DOHH2 (cell line): Measurements from ENCODE around the gene TMEM41B.
A peak's percentile ranks its signal among the peaks of the same experiment; 100 is the strongest.

Source experiments
- H3F3A ChIP-seq: fragments of 200-600 bp; sonication (generic), shearing (Covaris generic); 2 replicates; pipeline ENCODE4 v1.6.0; 2016; ENCODE audit warnings: antibody characterized with exemption, mild to moderate bottlenecking; ENCODE audit not compliant: control insufficient read depth, insufficient read depth
- H3K27ac ChIP-seq: fragments of 200-600 bp; sonication (generic); 2 replicates; pipeline ENCODE4 v1.5.1; 2014; ENCODE audit warnings: low read depth, mild to moderate bottlenecking, low read length, moderate library complexity
- H3K27me3 ChIP-seq: fragments of 200-600 bp; sonication (generic); 2 replicates; pipeline ENCODE4 v1.6.1; 2014; ENCODE audit warnings: mild to moderate bottlenecking, low read length, mixed read lengths; ENCODE audit not compliant: control insufficient read depth
- H3K36me3 ChIP-seq: fragments of 200-600 bp; sonication (generic); 2 replicates; pipeline ENCODE4 v1.6.1; 2014; ENCODE audit warnings: mild to moderate bottlenecking, low read length, moderate library complexity, mixed read lengths; ENCODE audit not compliant: control insufficient read depth
- H3K4me1 ChIP-seq: fragments of 200-600 bp; sonication (generic); 2 replicates; pipeline ENCODE4 v1.6.1; 2014; ENCODE audit warnings: mild to moderate bottlenecking, low read length, mixed read lengths; ENCODE audit not compliant: control insufficient read depth
- H3K4me2 ChIP-seq: fragments of 200-600 bp; sonication (generic); 2 replicates; pipeline ENCODE4 v1.6.0; 2014; ENCODE audit warnings: mild to moderate bottlenecking, low read length, moderate library complexity
- H3K4me3 ChIP-seq: fragments of 200-600 bp; sonication (generic); 2 replicates; pipeline ENCODE4 v1.5.1; 2014; ENCODE audit warnings: mild to moderate bottlenecking, low read length, mixed read lengths
- H3K79me2 ChIP-seq: fragments of 200-600 bp; sonication (generic); 2 replicates; pipeline ENCODE4 v1.6.1; 2014; ENCODE audit warnings: mild to moderate bottlenecking, low read length, mixed read lengths; ENCODE audit not compliant: control insufficient read depth
- H3K9me2 ChIP-seq: fragments of 200-600 bp; sonication (generic); replicated peaks from 2 replicates; pipeline ENCODE4 v1.6.1; 2014; ENCODE audit warnings: mild to moderate bottlenecking, low read length, mixed read lengths; ENCODE audit not compliant: control insufficient read depth
- H3K9me3 ChIP-seq: fragments of 200-600 bp; sonication (generic); 2 replicates; pipeline ENCODE4 v1.6.1; 2014; ENCODE audit warnings: antibody characterized with exemption, low read length, mixed read lengths; ENCODE audit not compliant: control insufficient read depth, insufficient read depth
- H4K20me1 ChIP-seq: fragments of 200-600 bp; sonication (generic); 2 replicates; pipeline ENCODE4 v1.6.0; 2014; ENCODE audit warnings: low read depth, mild to moderate bottlenecking, antibody characterized with exemption, low read length, moderate library complexity; ENCODE audit not compliant: control insufficient read depth, insufficient read depth
- CTCF ChIP-seq: fragments of 200-600 bp; sonication (generic); IDR thresholded peaks from one replicate; pipeline ENCODE4 v1.5.1; 2014; ENCODE audit warnings: antibody characterized with exemption, mild to moderate bottlenecking, low read depth, low read length; ENCODE audit not compliant: poor library complexity, severe bottlenecking
- EZH2phosphoT487 ChIP-seq: fragments of 200-600 bp; sonication (generic); IDR thresholded peaks from 2 replicates; pipeline ENCODE4 v1.6.1; 2017; ENCODE audit warnings: borderline replicate concordance, mild to moderate bottlenecking, antibody characterized with exemption, low read length, moderate library complexity, mixed read lengths

The TMEM41B gene

GRCh38 chr11:9316334-9316733 is 1.9 kb upstream of the TMEM41B start:
- Histone ChIP-seq H3K79me2 (peaks cover 30% of the 10 kb centered on the region), H3K27ac (no peak overlapping the region), H3F3A (0 out of 2 replicates have a peak, but pooled peaks cover 3% of the 10 kb centered on the region), H3K4me3 (no peak overlapping the region), H3K4me1 (peaks cover 28% of the 10 kb centered on the region), H4K20me1 (no peaks in the 10 kb centered on the region), H3K27me3 (no peaks in the 10 kb centered on the region), H3K9me3 (no peaks in the 10 kb centered on the region), H3K9me2 (no peaks in the 10 kb centered on the region), H3K36me3 (0 out of 2 replicates have a peak, but pooled peaks cover 2% of the 10 kb centered on the region), H3K4me2 (no peak overlapping the region)
- TF ChIP-seq EZH2phosphoT487 (no peak), CTCF (no peak)

- H3K27me3 ChIP-seq = no peaks in the 10 kb centered on the region
- H3K4me2 ChIP-seq = peak overlapping the region; percentile 74
- H3K9me3 ChIP-seq = no peaks in the 10 kb centered on the region
- 0 out of 2 replicates have a peak, but pooled peaks cover 3% of the 10 kb centered on the region for H3F3A ChIP-seq
- peak overlapping the region; percentile 46 for H3K27ac ChIP-seq
- 0 out of 2 replicates have a peak, but pooled peaks cover 2% of the 10 kb centered on the region for H3K36me3 ChIP-seq
- H3K4me1 ChIP-seq = peaks cover 28% of the 10 kb centered on the region
- H3K9me2 ChIP-seq = no peaks in the 10 kb centered on the region
- peaks cover 42% of the 10 kb centered on the region for H3K79me2 ChIP-seq
- H4K20me1 ChIP-seq = no peaks in the 10 kb centered on the region
- TF ChIP-seq EZH2phosphoT487 (no peak), CTCF (no peak)
- H3K4me3 ChIP-seq = peak overlapping the region; percentile 73
Observed at GRCh38 chr11:9315078-9315688, 790 bp upstream of the TMEM41B start.

GRCh38 chr11:9313648-9314290 is 624 bp downstream of the TMEM41B start:
- H3K4me2 ChIP-seq = peak overlapping the region; percentile 75
- no peaks in the 10 kb centered on the region for H3K27me3 ChIP-seq
- H3K27ac ChIP-seq = peak overlapping the region; percentile 72
- 0 out of 2 replicates have a peak, but pooled peaks cover 2% of the 10 kb centered on the region for H3K36me3 ChIP-seq
- 0 out of 2 replicates have a peak, but pooled peaks cover 3% of the 10 kb centered on the region for H3F3A ChIP-seq
- peaks cover 55% of the 10 kb centered on the region for H3K79me2 ChIP-seq
- peaks cover 26% of the 10 kb centered on the region for H3K4me1 ChIP-seq
- H3K4me3 ChIP-seq = peak overlapping the region; percentile 90
- H4K20me1 ChIP-seq = no peaks in the 10 kb centered on the region
- no peaks in the 10 kb centered on the region for H3K9me3 ChIP-seq
- TF ChIP-seq EZH2phosphoT487 (no peak), CTCF (no peak)
- H3K9me2 ChIP-seq = no peaks in the 10 kb centered on the region
